Endothelial cell of umbilical vein (primary cell): ENCODE measurements around the gene RAP2A. TPM values are rescaled to one million over a fixed set of nuclear protein-coding genes. Genes with fewer than 3 reads are reported as not detected.

Experiments
- BruUV-seq: library from RNA; stranded (reverse); fragments of 400-500 nt; replicated peaks from 2 replicates; lab custom pipeline; 2021; lab: Mats Ljungman, UMichigan
- CTCF ChIA-PET: fragments of 300-600, 350-600 bp; sonication (Branson Sonifier 250); formaldehyde crosslinking; loops from one replicate; lab custom pipeline; 2021; ENCODE audit warnings: antibody characterized with exemption, inconsistent platforms; lab: Charles Lee
- POLR2A ChIA-PET: fragments of 300-600, 350-600 bp; sonication (Branson Sonifier 250); formaldehyde crosslinking; loops from one replicate; lab custom pipeline; 2021; ENCODE audit warnings: antibody characterized with exemption, inconsistent platforms; lab: Charles Lee
- DNase-seq: peaks from one replicate; pipeline ENCODE4 v3.0.0-alpha.2; 2011; ENCODE audit warnings: low read depth, low spot score
- FAIRE-seq: peaks from 2 replicates; lab custom pipeline; 2011; peaks lifted over from hg19 to GRCh38; lab: Jason Lieb, UNC
- H2AFZ ChIP-seq: 2 replicates; pipeline ENCODE4 v1.6.0; 2012; ENCODE audit warnings: low read depth, low read length, control low read depth, inconsistent platforms
- H3K27ac ChIP-seq: 2 replicates; pipeline ENCODE4 v1.5.1; 2011; ENCODE audit warnings: low read depth, mild to moderate bottlenecking, control low read depth, low read length, moderate library complexity; ENCODE audit not compliant: insufficient read depth
- H3K27me3 ChIP-seq, 2 experiments: 2 replicates each; pipeline versions ENCODE4 v1.6.0 to v1.6.1; 2011; ENCODE audit warnings: low read length in 2 of 2, mixed read lengths in 1 of 2; ENCODE audit not compliant: control insufficient read depth in 2 of 2, insufficient read depth in 2 of 2
- H3K36me3 ChIP-seq, 2 experiments: 2 replicates in 1 of 2; 3 replicates in 1 of 2; pipeline ENCODE4 v1.5.1; 2011; ENCODE audit warnings: low read length in 2 of 2, mild to moderate bottlenecking in 1 of 2, moderate library complexity in 1 of 2; ENCODE audit not compliant: control insufficient read depth in 2 of 2, insufficient read depth in 2 of 2; ENCODE audit errors: extremely low read depth in 1 of 2
- H3K4me1 ChIP-seq: 3 replicates; pipeline ENCODE4 v1.5.1; 2011; ENCODE audit warnings: mild to moderate bottlenecking, low read length; ENCODE audit not compliant: control insufficient read depth, insufficient read depth; ENCODE audit errors: extremely low read depth
- H3K4me2 ChIP-seq: 2 replicates; pipeline ENCODE4 v1.6.1; 2011; ENCODE audit warnings: low read length, control low read depth, mixed read lengths; ENCODE audit not compliant: insufficient read depth
- H3K4me3 ChIP-seq, 3 experiments: fragments of 200-600 bp in 1 of 3; sonication (generic), shearing (Covaris generic) in 1 of 3; replicated peaks in 1 of 3; 2 replicates each; pipeline ENCODE4 v1.5.1; 2011 to 2016; ENCODE audit warnings: control low read depth in 3 of 3, low read length in 3 of 3, mild to moderate bottlenecking in 2 of 3, inconsistent platforms in 1 of 3, low read depth in 1 of 3, moderate library complexity in 1 of 3; ENCODE audit not compliant: insufficient read depth in 1 of 3
- H3K79me2 ChIP-seq: 2 replicates; pipeline ENCODE4 v1.6.0; 2012; ENCODE audit warnings: low read length, inconsistent platforms; ENCODE audit not compliant: control insufficient read depth, insufficient read depth
- H3K9ac ChIP-seq: replicated peaks from 2 replicates; pipeline ENCODE3; 2011; ENCODE audit warnings: low read length, control low read depth; ENCODE audit not compliant: insufficient read depth; ENCODE audit errors: extremely low read depth
- H3K9me1 ChIP-seq: replicated peaks from 3 replicates; pipeline ENCODE4 v1.6.0; 2011; ENCODE audit warnings: mild to moderate bottlenecking, low read length; ENCODE audit not compliant: control insufficient read depth, insufficient read depth; ENCODE audit errors: extremely low read depth
- H3K9me3 ChIP-seq: replicated peaks from 2 replicates; pipeline ENCODE4 v1.5.1; 2012; ENCODE audit warnings: low read length, inconsistent platforms; ENCODE audit not compliant: control insufficient read depth, insufficient read depth
- H4K20me1 ChIP-seq: replicated peaks from 2 replicates; pipeline ENCODE3; 2011; ENCODE audit warnings: mild to moderate bottlenecking, low read length; ENCODE audit not compliant: control insufficient read depth, insufficient read depth; ENCODE audit errors: extremely low read depth
- dilution Hi-C: fragments of 300-500 bp; cut with MboI; formaldehyde crosslinking; loops from one replicate; pipeline ENCODE4 v1.15.0; 2019; ENCODE audit warnings: low sequenced_read_pairs; ENCODE audit not compliant: extremely low pct_ligation_motif_present
- intact Hi-C: fragments of 100-400 bp; cut with micrococcal nuclease; formaldehyde crosslinking; loops from one replicate; pipeline ENCODE4 v1.10.0; 2022
- polyA plus RNA-seq, 4 experiments: library from polyadenylated mRNA; depleted of rRNA in 3 of 4; stranded (reverse) in 3 of 4; unstranded in 1 of 4; fragments of >200 nt; gene quantifications; 2 replicates each; pipeline versions ENCODE4 v1.2.1 to v1.2.3, GENCODE V29; 2011 to 2012; ENCODE audit warnings: missing spikeins in 1 of 4
- total RNA-seq: library from RNA; stranded (reverse); gene quantifications from 2 replicates; pipeline ENCODE4 v1.2.3, GENCODE V29; 2021
- TF ChIP-seq, protein P1 (sequence below): IDR thresholded peaks from 2 replicates; pipeline ENCODE4 v1.6.1; 2011; ENCODE audit not compliant: insufficient read depth, insufficient read length
- TF ChIP-seq, protein P2 (sequence below), 2 donors: IDR thresholded peaks; 1 replicate in 1 of 2; 2 replicates in 1 of 2; pipeline ENCODE4 v1.5.1; 2011; ENCODE audit warnings: low read length in 2 of 2, mild to moderate bottlenecking in 2 of 2, moderate library complexity in 2 of 2, control low read depth in 1 of 2, inconsistent platforms in 1 of 2, low read depth in 1 of 2; ENCODE audit not compliant: insufficient read depth in 1 of 2; ENCODE audit errors: extremely low read depth in 1 of 2

Gene RAP2A
- total and polyA plus RNA-seq, 2 donors (not counting 3 experiments of a cell fraction or from before 2014, with no cell fraction given) = 7.8 to 44.4 TPM

DNA sequence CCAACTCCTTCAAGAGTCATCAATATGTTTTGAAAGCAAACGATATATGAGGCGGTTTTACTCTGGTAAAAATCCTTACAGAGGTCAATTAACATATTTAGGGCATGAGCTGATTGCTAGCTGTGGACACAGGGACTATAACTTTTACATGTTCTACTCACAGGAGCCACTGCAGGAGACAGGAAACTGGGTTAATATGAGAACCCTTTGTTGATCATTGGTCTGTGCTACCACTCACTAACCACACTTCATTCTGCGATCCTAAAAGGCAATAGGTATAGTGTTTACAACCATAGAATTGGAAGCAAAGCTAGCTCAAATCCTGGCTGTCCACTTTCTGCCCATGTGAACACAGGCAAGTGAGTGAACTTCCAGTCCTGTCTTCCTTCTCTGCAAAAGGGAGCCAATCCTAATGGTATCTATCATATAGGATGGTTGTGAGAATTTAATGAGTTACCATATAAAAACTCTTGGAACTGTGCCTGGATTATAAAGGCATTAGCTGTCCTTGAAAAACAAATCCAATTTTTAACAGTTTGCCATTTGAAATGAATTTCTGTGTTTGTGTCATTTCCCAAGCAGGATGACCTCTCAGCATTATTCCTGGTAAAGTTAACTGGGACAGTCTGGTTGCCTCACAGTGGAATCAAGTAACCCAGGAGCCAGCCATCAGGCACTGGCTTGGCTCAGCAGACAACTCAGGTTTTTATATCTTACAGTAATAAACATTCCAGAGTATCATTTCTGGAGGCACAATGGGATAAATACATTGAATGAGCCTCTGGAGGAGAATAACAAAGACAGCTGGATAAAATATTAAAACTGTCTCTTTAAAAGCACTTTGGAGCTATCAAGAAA is 29.8 kb upstream of the RAP2A start:
- H3K9me3 ChIP-seq = no peaks in the 10 kb centered on the region
- no peak overlapping the region for H3K27ac ChIP-seq
- H3K36me3 ChIP-seq = no peaks in the 10 kb centered on the region
- no peaks in the 10 kb centered on the region for H3K9me1 ChIP-seq
- H3K9ac ChIP-seq = no peak overlapping the region
- no peak overlapping the region for H3K4me3 ChIP-seq
- no peaks in the 10 kb centered on the region for H3K79me2 ChIP-seq
- dilution Hi-C loops = no loop called here
- intact Hi-C loops = no loop called here
- CTCF ChIA-PET = interaction anchor here (1.3 to 2.7 kb wide), 4 partner anchors 9 to 294 kb away, joined by 3 to 15 read pairs (median 5); no protein-coding TSS in a partner anchor
- H3K4me1 ChIP-seq = no peaks in the 10 kb centered on the region
- DNase-seq (no peak), FAIRE-seq (no peak)
- H4K20me1 ChIP-seq = no peaks in the 10 kb centered on the region
- H2AFZ ChIP-seq = no peak overlapping the region
- no peak overlapping the region for H3K4me2 ChIP-seq
- peaks cover 7 to 9% of the 10 kb centered on the region in 2 experiments for H3K27me3 ChIP-seq
- POLR2A ChIA-PET = no interaction called here
- no TSS peak for BruUV-seq
- TF ChIP-seq, protein P1, sequence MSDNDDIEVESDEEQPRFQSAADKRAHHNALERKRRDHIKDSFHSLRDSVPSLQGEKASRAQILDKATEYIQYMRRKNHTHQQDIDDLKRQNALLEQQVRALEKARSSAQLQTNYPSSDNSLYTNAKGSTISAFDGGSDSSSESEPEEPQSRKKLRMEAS = no peak

DNA sequence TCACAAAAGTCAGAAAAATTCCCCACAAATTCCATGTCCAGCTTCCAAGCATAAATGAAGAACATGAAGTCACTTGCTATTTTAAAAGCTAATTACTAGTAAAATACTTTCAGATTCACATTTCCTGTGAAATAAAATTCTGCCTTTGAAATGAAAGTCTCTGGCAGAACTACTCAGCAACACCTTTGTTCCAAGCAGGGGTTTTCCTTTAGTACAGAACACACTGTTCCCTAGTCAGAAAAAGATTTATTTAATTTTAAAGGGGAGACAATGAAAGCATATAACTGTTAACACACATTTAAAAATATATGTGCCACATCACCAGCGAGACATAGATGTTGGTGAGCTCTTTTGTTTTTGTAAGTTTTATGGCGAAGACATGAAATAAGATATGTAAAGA is 26.4 kb upstream of the RAP2A start:
- Histone ChIP-seq H3K36me3 (no peaks in the 10 kb centered on the region), H3K9me1 (no peaks in the 10 kb centered on the region), H4K20me1 (no peaks in the 10 kb centered on the region), H3K27me3 (peaks cover 14 to 16% of the 10 kb centered on the region in 2 experiments), H3K79me2 (no peaks in the 10 kb centered on the region), H2AFZ (no peak overlapping the region), H3K4me3 (no peak overlapping the region), H3K27ac (no peak overlapping the region), H3K4me1 (no peaks in the 10 kb centered on the region), H3K9me3 (no peaks in the 10 kb centered on the region), H3K4me2 (no peak overlapping the region), H3K9ac (no peak overlapping the region)
- intact Hi-C loops = no loop called here
- DNase-seq = no peak
- TF ChIP-seq, protein P2, sequence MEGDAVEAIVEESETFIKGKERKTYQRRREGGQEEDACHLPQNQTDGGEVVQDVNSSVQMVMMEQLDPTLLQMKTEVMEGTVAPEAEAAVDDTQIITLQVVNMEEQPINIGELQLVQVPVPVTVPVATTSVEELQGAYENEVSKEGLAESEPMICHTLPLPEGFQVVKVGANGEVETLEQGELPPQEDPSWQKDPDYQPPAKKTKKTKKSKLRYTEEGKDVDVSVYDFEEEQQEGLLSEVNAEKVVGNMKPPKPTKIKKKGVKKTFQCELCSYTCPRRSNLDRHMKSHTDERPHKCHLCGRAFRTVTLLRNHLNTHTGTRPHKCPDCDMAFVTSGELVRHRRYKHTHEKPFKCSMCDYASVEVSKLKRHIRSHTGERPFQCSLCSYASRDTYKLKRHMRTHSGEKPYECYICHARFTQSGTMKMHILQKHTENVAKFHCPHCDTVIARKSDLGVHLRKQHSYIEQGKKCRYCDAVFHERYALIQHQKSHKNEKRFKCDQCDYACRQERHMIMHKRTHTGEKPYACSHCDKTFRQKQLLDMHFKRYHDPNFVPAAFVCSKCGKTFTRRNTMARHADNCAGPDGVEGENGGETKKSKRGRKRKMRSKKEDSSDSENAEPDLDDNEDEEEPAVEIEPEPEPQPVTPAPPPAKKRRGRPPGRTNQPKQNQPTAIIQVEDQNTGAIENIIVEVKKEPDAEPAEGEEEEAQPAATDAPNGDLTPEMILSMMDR (IDR thresholded peaks at IDR 0.05; ENCODE audit: extremely low read depth in 1 of 2, insufficient read depth in 1 of 2, low read depth in 1 of 2, low read length in 2 of 2) = no peak
- CTCF ChIA-PET = interaction anchor here (0.9 kb wide), 1 partner anchor 10 kb away, joined by 3 read pairs; no protein-coding TSS in a partner anchor
- BruUV-seq = no TSS peak
- POLR2A ChIA-PET = no interaction called here
- dilution Hi-C loops = no loop called here
- FAIRE-seq = no peak
